ENCODE results near the gene CC2D2B. TPM values are rescaled to one million over a fixed set of nuclear protein-coding genes. Genes with fewer than 3 reads are reported as not detected.

The CC2D2B gene
- total RNA-seq, 1 donor from 2014 or later: 0.30 TPM

GRCh38 chr10:95865814-95866466 lies 41.8 kb upstream of the CC2D2B start:
- DNase-seq (ENCODE audit: low spot score): no peak
- H3K36me3 Mint-ChIP-seq (ENCODE audit: low read depth): peaks cover 1% of the 10 kb centered on the region
- no peak for TF ChIP-seq CTCF (IDR thresholded peaks at IDR 0.05)
- H3K9me3 Mint-ChIP-seq (ENCODE audit: low read depth): no peaks in the 10 kb centered on the region
- H3K4me1 Mint-ChIP-seq (ENCODE audit: low read depth): peaks cover 7% of the 10 kb centered on the region
- no peak overlapping the region for H3K27ac Mint-ChIP-seq (ENCODE audit: unreplicated experiment)
- H3K27me3 Mint-ChIP-seq (ENCODE audit: low read depth): no peaks in the 10 kb centered on the region
- no peak overlapping the region for H3K4me3 Mint-ChIP-seq (ENCODE audit: unreplicated experiment)

- Mint-ChIP-seq H3K4me1 (ENCODE audit: low read depth) (peaks cover 7% of the 10 kb centered on the region), H3K36me3 (ENCODE audit: low read depth) (peaks cover 1% of the 10 kb centered on the region), H3K4me3 (ENCODE audit: unreplicated experiment) (no peak overlapping the region), H3K27me3 (ENCODE audit: low read depth) (no peaks in the 10 kb centered on the region), H3K27ac (ENCODE audit: unreplicated experiment) (no peak overlapping the region), H3K9me3 (ENCODE audit: low read depth) (no peaks in the 10 kb centered on the region)
- no peak for DNase-seq (ENCODE audit: low spot score)
- TF ChIP-seq CTCF (IDR thresholded peaks at IDR 0.05): no peak
These were observed 41.3 kb upstream of the CC2D2B start for GRCh38 chr10:95866467-95866842.

- TF ChIP-seq CTCF (IDR thresholded peaks at IDR 0.05): no peak
- no peaks in the 10 kb centered on the region for H3K27me3 Mint-ChIP-seq (ENCODE audit: low read depth)
- peaks cover 7% of the 10 kb centered on the region for H3K4me1 Mint-ChIP-seq (ENCODE audit: low read depth)
- no peak overlapping the region for H3K27ac Mint-ChIP-seq (ENCODE audit: unreplicated experiment)
- peaks cover 5% of the 10 kb centered on the region for H3K36me3 Mint-ChIP-seq (ENCODE audit: low read depth)
- no peak overlapping the region for H3K4me3 Mint-ChIP-seq (ENCODE audit: unreplicated experiment)
- DNase-seq (ENCODE audit: low spot score): no peak
- H3K9me3 Mint-ChIP-seq (ENCODE audit: low read depth): no peaks in the 10 kb centered on the region
These were observed 39.9 kb upstream of the CC2D2B start for GRCh38 chr10:95867866-95868265.

- Mint-ChIP-seq H3K9me3 (ENCODE audit: low read depth) (no peaks in the 10 kb centered on the region), H3K36me3 (ENCODE audit: low read depth) (peaks cover 20% of the 10 kb centered on the region), H3K4me3 (ENCODE audit: unreplicated experiment) (no peak overlapping the region), H3K27ac (ENCODE audit: unreplicated experiment) (no peak overlapping the region), H3K4me1 (ENCODE audit: low read depth) (no peaks in the 10 kb centered on the region), H3K27me3 (ENCODE audit: low read depth) (no peaks in the 10 kb centered on the region)
- no peak for TF ChIP-seq CTCF (IDR thresholded peaks at IDR 0.05)
- no peak for DNase-seq (ENCODE audit: low spot score)
These were observed 35.5 kb upstream of the CC2D2B start for GRCh38 chr10:95872158-95872711.

- H3K27ac Mint-ChIP-seq (ENCODE audit: unreplicated experiment): no peak overlapping the region
- H3K4me1 Mint-ChIP-seq (ENCODE audit: low read depth): no peaks in the 10 kb centered on the region
- H3K4me3 Mint-ChIP-seq (ENCODE audit: unreplicated experiment): no peak overlapping the region
- TF ChIP-seq CTCF (IDR thresholded peaks at IDR 0.05): no peak
- no peaks in the 10 kb centered on the region for H3K27me3 Mint-ChIP-seq (ENCODE audit: low read depth)
- DNase-seq (ENCODE audit: low spot score): no peak
- peaks cover 20% of the 10 kb centered on the region for H3K36me3 Mint-ChIP-seq (ENCODE audit: low read depth)
- no peaks in the 10 kb centered on the region for H3K9me3 Mint-ChIP-seq (ENCODE audit: low read depth)
These were observed 34.6 kb upstream of the CC2D2B start for GRCh38 chr10:95873139-95873538.

Measured in chondrocyte (in vitro differentiated cells).